GM12801 (cell line): ENCODE results near the gene CBLC.

Experiments used
- CTCF ChIP-seq: IDR thresholded peaks from one replicate; pipeline ENCODE4 v1.5.1; 2011; ENCODE audit warnings: control low read depth; ENCODE audit not compliant: insufficient read length; ENCODE audit errors: extremely low read depth

The CBLC gene

GRCh38 chr19:44789943-44790483 is 12.3 kb downstream of the CBLC start:
- no peak for TF ChIP-seq CTCF

- no peak for TF ChIP-seq CTCF
These were observed 14.6 kb downstream of the CBLC start for GRCh38 chr19:44792281-44792680.

- no peak for TF ChIP-seq CTCF
These were observed 16.9 kb downstream of the CBLC start for GRCh38 chr19:44794610-44795009.

- TF ChIP-seq CTCF = no peak
These were observed 17.8 kb downstream of the CBLC start for GRCh38 chr19:44795398-44795987.

GRCh38 chr19:44796701-44797115 is 19.0 kb downstream of the CBLC start:
- no peak for TF ChIP-seq CTCF

GRCh38 chr19:44799627-44800346 is 22.1 kb downstream of the CBLC start:
- no peak for TF ChIP-seq CTCF

GRCh38 chr19:44800461-44800860 is 22.8 kb downstream of the CBLC start:
- TF ChIP-seq CTCF = peak; percentile 88
